IPS DF 6.9 (cell line): ENCODE data around the gene LRRN4CL.
"Not testable (repeated sequence)": the region's sequence is repeated elsewhere in the genome, so short reads cannot be mapped to it uniquely, and the experiment has no call there.

Source experiments
- DNase-seq: peaks from one replicate; pipeline ENCODE4 v3.0.0-alpha.2; 2013; ENCODE audit warnings: low read depth, low spot score
- H3K27ac ChIP-seq: one replicate; pipeline ENCODE4 v1.5.1; 2013; ENCODE audit warnings: low read length, control low read depth
- H3K27me3 ChIP-seq: 2 replicates; pipeline ENCODE4 v1.6.1; 2013; ENCODE audit warnings: mild to moderate bottlenecking, low read length; ENCODE audit not compliant: control insufficient read depth, insufficient read depth
- H3K36me3 ChIP-seq: 2 replicates; pipeline ENCODE4 v1.6.1; 2013; ENCODE audit warnings: low read length; ENCODE audit not compliant: control insufficient read depth, insufficient read depth
- H3K4me1 ChIP-seq: 2 replicates; pipeline ENCODE4 v1.6.1; 2013; ENCODE audit warnings: low read length; ENCODE audit not compliant: control insufficient read depth, insufficient read depth
- H3K4me3 ChIP-seq: 2 replicates; pipeline ENCODE4 v1.5.1; 2013; ENCODE audit warnings: mild to moderate bottlenecking, low read length
- H3K9me3 ChIP-seq: 2 replicates; pipeline ENCODE4 v1.6.1; 2013; ENCODE audit warnings: low read length, inconsistent platforms; ENCODE audit not compliant: control insufficient read depth, insufficient read depth
- WGBS: extraction: QIAGEN DNeasy Blood & Tissue Kit; methylation state at CpG from one replicate; pipeline ENCODE4 v1.1.7; 2013; ENCODE audit warnings: mixed read lengths, missing lambda C conversion rate; ENCODE audit not compliant: insufficient read length, insufficient coverage; 5-methylcytosine and 5-hydroxymethylcytosine counted together

LRRN4CL gene

DNA sequence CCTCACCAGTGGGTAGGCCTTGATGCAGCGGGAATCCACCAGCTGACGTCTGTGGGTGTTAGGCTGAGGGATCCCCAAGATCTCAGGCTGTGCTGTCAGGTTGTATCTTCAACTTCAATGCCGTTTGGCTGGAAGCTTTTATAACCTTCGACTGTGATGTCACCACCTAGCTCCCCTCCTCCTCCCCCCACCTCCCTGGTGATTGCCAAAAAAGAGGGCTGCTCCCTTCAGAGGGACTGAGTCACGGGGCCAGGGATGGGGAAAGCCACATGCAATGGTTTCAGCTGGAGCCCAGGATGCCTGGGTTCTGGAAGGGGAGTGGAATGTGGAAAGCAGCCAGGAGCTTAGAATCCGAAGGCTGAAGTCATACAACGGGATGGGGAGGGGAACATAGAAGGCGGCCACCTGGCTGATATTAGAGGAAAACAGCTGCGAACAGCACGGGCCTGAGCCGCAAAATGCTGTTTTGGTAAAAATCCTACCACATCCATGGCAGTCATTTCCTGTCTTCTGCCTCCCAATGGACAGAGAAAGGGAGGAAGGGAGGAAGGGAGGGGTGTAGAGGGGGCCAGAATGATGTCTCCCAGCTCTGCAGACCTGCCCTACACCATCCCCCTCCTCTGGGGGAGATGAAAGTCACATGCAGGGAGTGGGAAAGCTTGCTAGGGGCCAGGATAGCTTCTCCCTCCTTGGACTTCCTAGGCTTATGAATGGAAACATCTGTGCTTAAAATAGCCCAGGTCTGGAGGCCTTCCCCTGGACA is at the start of gene LRRN4CL:
Gene LRRN4CL, minus strand, starts transcription at position 110 of the 763 bp plus-strand sequence. CDS start 1,022 bp downstream, outside the sequence.
- no peaks in the 10 kb centered on the region for H3K4me1 ChIP-seq
- WGBS = no CpG with 5 or more reads among the region's 11 CpGs
- no peak within 1 kb of the TSS for H3K27ac ChIP-seq
- no peak for DNase-seq
- no peaks in the 10 kb centered on the region for H3K9me3 ChIP-seq
- peaks cover 16% of the 10 kb centered on the region for H3K36me3 ChIP-seq
- H3K27me3 ChIP-seq = no peaks in the 10 kb centered on the region
- no peak within 1 kb of the TSS for H3K4me3 ChIP-seq

DNA sequence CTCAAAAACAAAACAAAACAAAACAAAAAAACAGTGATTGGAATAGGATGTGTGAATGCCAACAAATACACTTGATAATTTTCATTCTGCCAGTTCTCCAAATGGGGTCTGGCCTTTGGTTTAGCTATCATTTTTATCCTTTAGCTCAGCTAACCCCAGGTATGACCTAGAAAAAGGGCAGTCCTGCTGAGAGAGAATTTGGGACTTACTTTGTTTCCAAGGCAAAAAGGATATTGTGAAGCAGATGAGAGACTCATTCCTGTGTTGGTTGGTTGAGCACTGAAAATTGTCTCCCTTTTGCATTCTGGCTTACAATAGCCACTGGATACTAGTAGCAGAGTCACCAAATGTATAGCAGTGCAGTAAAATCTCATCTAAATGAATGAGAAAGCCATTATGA is 47.9 kb upstream of the LRRN4CL start:
- no peaks in the 10 kb centered on the region for H3K4me1 ChIP-seq
- H3K27me3 ChIP-seq = no peaks in the 10 kb centered on the region
- no peak for DNase-seq
- H3K4me3 ChIP-seq = no peak overlapping the region
- no peaks in the 10 kb centered on the region for H3K9me3 ChIP-seq
- H3K36me3 ChIP-seq = peaks cover 10% of the 10 kb centered on the region; the same call in 1 of the 2 replicates
- no peak overlapping the region for H3K27ac ChIP-seq

DNA sequence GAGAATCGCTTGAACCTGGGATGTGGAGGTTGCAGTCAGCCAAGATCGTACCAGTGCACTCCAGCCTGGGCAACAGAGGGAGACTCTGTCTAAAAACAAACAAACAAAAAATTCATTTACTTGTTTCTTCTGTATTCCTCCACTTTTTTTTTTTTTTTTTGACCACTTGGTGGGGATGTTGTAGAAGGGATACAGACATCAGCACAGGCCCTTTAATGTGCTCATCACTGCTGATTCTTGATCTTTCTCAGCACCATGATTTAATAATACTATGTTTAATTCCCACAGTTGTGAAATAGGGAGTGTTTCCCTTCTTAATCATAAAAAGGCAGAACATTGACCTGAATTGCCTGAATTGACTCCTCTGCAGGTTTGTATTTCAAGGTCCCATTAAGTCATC is 43.5 kb upstream of the LRRN4CL start:
- WGBS = no CpG with 5 or more reads among the region's 2 CpGs
- Histone ChIP-seq H3K36me3 (peaks cover 5% of the 10 kb centered on the region; the same call in 1 of the 2 replicates), H3K27ac (no peak overlapping the region), H3K27me3 (no peaks in the 10 kb centered on the region), H3K4me1 (no peaks in the 10 kb centered on the region; the same call in 1 of the 2 replicates), H3K4me3 (no peak overlapping the region), H3K9me3 (no peaks in the 10 kb centered on the region)
- no peak for DNase-seq

DNA sequence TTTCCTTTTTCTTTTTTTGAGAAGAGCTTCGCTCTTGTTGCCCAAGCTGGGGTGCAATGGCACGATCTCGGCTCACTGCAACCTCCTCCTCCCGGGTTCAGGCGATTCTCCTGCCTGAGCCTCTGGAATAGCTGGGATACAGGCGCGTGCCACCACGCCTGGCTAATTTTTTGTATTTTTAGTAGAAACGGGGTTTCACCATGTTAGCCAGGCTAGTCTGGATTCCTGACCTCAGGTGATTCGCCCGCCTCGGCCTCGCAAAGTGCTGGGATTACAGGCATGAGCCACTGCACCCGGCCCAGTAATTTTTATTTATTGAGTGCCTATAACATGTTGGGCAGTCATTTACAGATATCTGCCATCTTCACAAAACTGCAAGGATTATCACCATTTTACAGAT is 40.7 kb upstream of the LRRN4CL start:
- H3K36me3 ChIP-seq, DNase-seq, H3K27ac ChIP-seq, H3K4me1 ChIP-seq, H3K9me3 ChIP-seq, H3K27me3 ChIP-seq, H3K4me3 ChIP-seq: not testable (repeated sequence)
- no CpG with 5 or more reads among the region's 14 CpGs for WGBS

DNA sequence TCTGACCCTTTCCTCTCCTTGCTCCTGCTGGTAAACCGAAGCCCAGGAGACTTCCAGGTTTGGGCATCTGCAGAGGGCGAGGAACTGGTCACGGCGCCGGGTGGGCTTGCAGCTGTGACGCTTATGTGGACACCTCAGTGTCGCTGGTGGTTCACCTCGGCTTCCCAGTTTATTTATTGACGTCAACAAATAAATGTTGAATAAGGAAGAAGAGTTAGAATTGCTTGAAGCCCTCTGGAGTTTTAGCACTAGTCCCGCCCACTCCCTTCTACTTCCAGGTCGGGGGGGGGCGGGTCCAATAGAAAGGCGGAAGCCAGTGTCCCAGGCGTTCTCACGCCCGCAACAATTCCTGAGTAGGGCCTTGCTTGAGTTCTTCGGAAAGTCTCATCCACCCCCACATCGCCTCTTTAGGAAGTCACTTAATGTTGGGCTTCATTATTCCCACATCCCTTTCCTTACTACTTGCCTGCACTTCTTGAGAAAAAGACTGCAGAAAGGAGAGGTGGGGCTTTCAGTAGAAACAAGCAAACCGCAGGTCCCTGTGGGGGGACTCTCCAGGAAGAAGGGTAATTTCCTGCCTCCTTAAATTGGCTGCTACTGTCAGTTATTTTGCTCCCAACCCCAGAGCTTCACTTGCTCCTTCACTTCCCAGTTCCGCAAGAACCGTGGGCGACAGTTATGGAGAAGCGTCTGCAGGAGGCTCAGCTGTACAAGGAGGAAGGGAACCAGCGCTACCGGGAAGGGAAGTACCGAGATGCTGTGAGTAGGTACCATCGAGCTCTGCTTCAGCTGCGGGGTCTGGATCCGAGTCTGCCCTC is 39.0 kb upstream of the LRRN4CL start, which contains the start of gene TTC9C:
Gene TTC9C, plus strand, starts transcription at position 316 of the 818 bp plus-strand sequence. Its CDS starts 363 bp downstream, at position 679.
- DNase-seq = no peak
- Histone ChIP-seq H3K36me3 (peaks cover 2% of the 10 kb centered on the region; the same call in 1 of the 2 replicates), H3K27me3 (no peaks in the 10 kb centered on the region), H3K4me3 (peak within 1 kb of the TSS; percentile 79), H3K4me1 (no peaks in the 10 kb centered on the region; the same call in 1 of the 2 replicates), H3K9me3 (no peaks in the 10 kb centered on the region), H3K27ac (no peak within 1 kb of the TSS)
- no CpG with 5 or more reads among the region's 29 CpGs for WGBS

DNA sequence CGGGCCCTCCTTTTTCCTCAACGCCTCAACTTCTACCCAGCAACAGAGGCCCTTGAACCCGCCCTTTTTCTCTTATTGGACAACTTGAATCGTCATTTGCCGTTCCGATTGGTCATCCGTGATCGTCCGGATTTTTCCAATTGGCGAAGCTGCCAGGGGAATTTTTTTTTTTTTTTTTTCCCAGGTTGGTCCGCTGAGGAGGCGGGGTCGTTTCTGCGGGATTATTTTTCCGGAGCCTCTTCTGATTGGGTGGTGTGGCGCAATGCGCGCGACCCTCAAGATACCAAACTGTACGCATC is 38.5 kb upstream of the LRRN4CL start:
- H3K4me3 ChIP-seq = peak overlapping the region; percentile 79; the same call in 1 of the 2 replicates
- H3K36me3 ChIP-seq = peaks cover 3% of the 10 kb centered on the region; the same call in 1 of the 2 replicates
- H3K27ac ChIP-seq = no peak overlapping the region
- no peaks in the 10 kb centered on the region for H3K27me3 ChIP-seq
- peak; percentile 92 for DNase-seq
- H3K9me3 ChIP-seq = no peaks in the 10 kb centered on the region
- H3K4me1 ChIP-seq = no peaks in the 10 kb centered on the region; the same call in 1 of the 2 replicates
- no CpG with 5 or more reads among the region's 20 CpGs for WGBS

DNA sequence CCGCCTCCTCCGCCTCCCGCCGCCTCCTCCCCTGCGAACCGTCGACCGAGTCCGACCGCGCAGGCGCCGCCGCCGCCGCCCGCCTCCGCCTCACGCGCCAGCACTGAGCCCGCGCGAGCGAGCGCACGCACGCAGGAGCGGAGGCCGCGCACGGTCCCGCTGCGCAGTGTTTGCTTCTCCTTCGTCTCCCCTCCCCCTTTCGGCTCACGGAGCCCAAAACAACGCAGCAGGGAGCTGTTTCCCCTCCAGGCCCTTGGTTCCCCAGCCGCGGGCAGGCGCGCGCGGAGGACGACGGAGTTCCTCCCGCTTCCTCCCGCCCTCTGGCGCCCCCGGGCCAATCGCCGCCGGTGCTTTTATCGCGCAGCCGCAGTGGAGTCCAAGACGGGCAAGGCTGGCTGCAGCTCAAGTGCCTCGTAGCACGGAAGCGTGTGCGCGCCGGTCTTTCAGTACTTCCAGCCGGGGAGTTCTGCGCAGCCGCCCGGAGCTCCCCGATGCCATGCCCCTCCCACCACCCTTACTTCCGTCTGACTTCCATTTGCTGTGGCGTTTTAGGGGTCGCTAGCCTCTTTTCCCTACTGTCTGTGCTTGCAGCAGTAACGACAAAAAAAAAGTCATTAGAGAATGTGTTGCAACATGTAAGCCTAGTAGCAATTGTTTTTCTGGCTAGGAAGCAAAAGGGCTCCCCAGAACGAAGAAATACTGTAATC is 38.0 kb upstream of the LRRN4CL start, which contains the start of gene HNRNPUL2:
Gene HNRNPUL2, minus strand, starts transcription at position 293 of the 707 bp plus-strand sequence. CDS start 301 bp downstream, outside the sequence.
- no CpG with 5 or more reads among the region's 72 CpGs for WGBS
- no peak within 1 kb of the TSS for H3K27ac ChIP-seq

DNA sequence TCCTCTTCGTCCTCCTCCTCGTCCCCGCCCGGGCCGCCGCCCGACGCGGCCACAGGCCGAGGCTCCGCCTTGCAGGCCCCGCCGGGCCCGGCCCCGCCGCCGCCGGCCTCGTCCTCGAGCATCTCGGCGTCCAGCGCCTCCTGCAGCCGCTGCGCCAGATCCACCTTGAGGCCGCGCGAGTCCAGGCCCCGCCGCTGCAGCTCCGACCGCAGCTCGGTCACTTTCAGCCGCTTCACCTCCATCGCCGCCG is 37.5 kb upstream of the LRRN4CL start:
- WGBS = no CpG with 5 or more reads among the region's 37 CpGs
- Histone ChIP-seq H3K27me3 (no peaks in the 10 kb centered on the region), H3K36me3 (peaks cover 12% of the 10 kb centered on the region)

More for the DNA sequence above, 38.0 kb upstream of the LRRN4CL start, which contains the start of gene HNRNPUL2:
- Histone ChIP-seq H3K4me1 (no peaks in the 10 kb centered on the region; the same call in 1 of the 2 replicates), H3K36me3 (peaks cover 7% of the 10 kb centered on the region; the same call in 1 of the 2 replicates), H3K9me3 (no peaks in the 10 kb centered on the region), H3K27me3 (no peaks in the 10 kb centered on the region), H3K4me3 (peak within 1 kb of the TSS; percentile 79)
- DNase-seq = peak; percentile 92

DNA sequence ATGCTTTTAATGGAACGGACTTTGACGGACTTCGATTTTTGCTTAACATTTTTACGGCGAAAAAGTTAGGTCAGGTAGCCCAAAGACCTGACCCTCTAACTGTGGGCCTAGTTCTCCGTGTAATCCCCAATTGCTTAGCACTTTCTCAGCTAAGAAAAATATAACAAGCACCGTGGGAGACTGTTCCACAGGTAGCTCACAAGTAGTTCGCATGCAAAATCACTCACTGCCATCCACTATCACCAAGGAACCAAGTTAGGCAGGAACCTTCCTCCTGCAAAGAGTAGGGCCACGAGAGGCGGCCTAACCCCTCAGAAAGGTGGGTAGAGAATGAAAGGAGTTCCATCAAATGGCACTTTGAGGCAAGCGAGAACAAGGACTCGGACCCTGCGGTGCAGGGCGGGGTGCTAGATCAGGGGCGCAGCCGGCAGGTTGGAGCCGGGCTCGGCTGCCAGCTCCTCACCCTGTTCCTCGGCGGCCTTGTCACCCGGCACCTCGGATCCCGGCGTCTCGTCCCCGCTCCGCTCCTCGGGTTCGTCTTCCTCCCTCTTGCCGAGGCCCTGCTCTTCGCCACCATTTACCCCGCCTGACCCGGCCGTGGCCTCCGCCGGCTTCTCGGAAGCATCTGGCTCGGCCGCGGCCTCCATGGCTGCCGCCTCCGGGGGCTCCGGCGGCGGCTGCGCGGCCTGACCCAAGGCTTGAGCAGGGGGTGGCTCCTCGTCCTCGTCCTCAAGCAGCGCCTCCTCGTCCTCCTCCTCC is 37.0 kb upstream of the LRRN4CL start:
- Histone ChIP-seq H3K36me3 (peaks cover 13% of the 10 kb centered on the region), H3K4me3 (peak overlapping the region; percentile 46), H3K9me3 (no peaks in the 10 kb centered on the region), H3K27ac (no peak overlapping the region), H3K27me3 (no peaks in the 10 kb centered on the region), H3K4me1 (no peaks in the 10 kb centered on the region; the same call in 1 of the 2 replicates)
- DNase-seq = no peak
- WGBS = no CpG with 5 or more reads among the region's 51 CpGs

More for the DNA sequence above, 37.5 kb upstream of the LRRN4CL start:
- no peaks in the 10 kb centered on the region for H3K9me3 ChIP-seq
- H3K4me1 ChIP-seq = no peaks in the 10 kb centered on the region; the same call in 1 of the 2 replicates
- peak overlapping the region; percentile 46 for H3K4me3 ChIP-seq
- H3K27ac ChIP-seq = no peak overlapping the region
- no peak for DNase-seq
